Activated B cell treated with CpG ODN at 0.5 μM for 24 hours (primary cell): ENCODE results near the gene MFAP1. TPM values are rescaled to one million over a fixed set of nuclear protein-coding genes. Genes with fewer than 3 reads are reported as not detected.
A peak's percentile ranks its signal among the peaks of the same experiment; 100 is the strongest.

Experiments
- ATAC-seq: fragments of 200-7000 bp; cut with Tn5 transposase; one replicate; pipeline ENCODE4 v1.10.0; 2021; ENCODE audit warnings: low read depth, mild to moderate bottlenecking, moderate library complexity
- CTCF ChIA-PET: fragments of 350-600 bp; sonication (Branson Sonifier 250); formaldehyde crosslinking; loops from one replicate; lab custom pipeline; 2021; ENCODE audit warnings: antibody characterized with exemption; lab: Charles Lee
- POLR2A ChIA-PET: fragments of 350-600 bp; sonication (Branson Sonifier 250); formaldehyde crosslinking; loops from one replicate; lab custom pipeline; 2021; ENCODE audit warnings: antibody characterized with exemption; lab: Charles Lee
- DNase-seq: peaks from one replicate; pipeline ENCODE4 v3.0.0; 2022
- H3K27ac Mint-ChIP-seq: one replicate; pipeline ENCODE4 v1.8.0; 2020; ENCODE audit warnings: mixed read lengths
- H3K27me3 Mint-ChIP-seq: one replicate; pipeline ENCODE4 v1.8.0; 2021; ENCODE audit warnings: mixed read lengths
- H3K36me3 Mint-ChIP-seq: one replicate; pipeline ENCODE4 v1.8.0; 2021; ENCODE audit warnings: low read depth, mixed read lengths
- H3K4me1 Mint-ChIP-seq: one replicate; pipeline ENCODE4 v1.8.0; 2021; ENCODE audit warnings: mixed read lengths
- H3K4me3 Mint-ChIP-seq: one replicate; pipeline ENCODE4 v1.8.0; 2020; ENCODE audit warnings: mild to moderate bottlenecking, mixed read lengths
- H3K9me3 Mint-ChIP-seq: one replicate; pipeline ENCODE4 v1.8.0; 2020; ENCODE audit warnings: mixed read lengths
- intact Hi-C: fragments of 100-400 bp; cut with micrococcal nuclease; formaldehyde crosslinking; loops from one replicate; pipeline ENCODE4 v1.15.1; 2024
- total RNA-seq: library from RNA; stranded (reverse); gene quantifications from 2 replicates; pipeline ENCODE4 v1.2.3, GENCODE V29; 2022
- TF ChIP-seq, protein P1 (sequence below): fragments of 200-600 bp; IDR thresholded peaks from one replicate; pipeline ENCODE4 v1.8.0; 2022; ENCODE audit warnings: antibody characterized with exemption, mild to moderate bottlenecking

Gene MFAP1
- total RNA-seq, 1 donor from 2014 or later = 26.1 TPM

DNA sequence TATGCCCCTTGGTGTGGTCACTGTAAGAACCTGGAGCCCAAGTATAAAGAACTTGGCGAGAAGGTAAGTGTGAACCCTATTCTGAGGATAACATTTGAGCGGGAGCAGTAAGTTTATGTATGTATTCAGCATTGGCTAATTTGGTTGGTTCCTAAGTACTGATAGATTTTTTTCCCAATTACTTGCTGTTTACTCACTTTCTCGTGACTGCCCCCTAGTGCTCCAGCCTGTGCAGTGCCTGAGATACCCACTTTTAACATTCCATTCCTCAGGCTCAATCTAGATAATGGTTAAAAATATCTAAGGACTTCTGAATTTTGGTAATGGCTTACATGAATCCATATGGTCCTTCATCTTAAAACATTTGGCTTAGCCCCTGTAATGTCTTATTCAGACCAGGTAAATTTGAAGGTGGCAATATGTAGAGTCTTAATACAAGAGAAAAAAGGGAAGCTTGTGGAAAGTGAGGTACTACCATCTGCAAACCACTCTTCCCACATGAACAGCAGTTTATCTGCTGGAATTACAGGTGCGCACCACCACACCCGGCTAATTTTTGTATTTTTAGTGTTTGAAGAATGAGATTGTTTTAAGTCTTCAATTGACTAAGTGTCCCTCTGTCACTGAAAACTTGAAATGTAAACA, 54.8 kb downstream of the MFAP1 start:
- Mint-ChIP-seq H3K27me3 (no peaks in the 10 kb centered on the region), H3K27ac (peak overlapping the region; percentile 6), H3K4me3 (no peak overlapping the region), H3K4me1 (peaks cover 21% of the 10 kb centered on the region), H3K36me3 (peaks cover 92% of the 10 kb centered on the region), H3K9me3 (no peaks in the 10 kb centered on the region)
- DNase-seq (no peak), ATAC-seq (peak; percentile 85)
- TF ChIP-seq, protein P1, sequence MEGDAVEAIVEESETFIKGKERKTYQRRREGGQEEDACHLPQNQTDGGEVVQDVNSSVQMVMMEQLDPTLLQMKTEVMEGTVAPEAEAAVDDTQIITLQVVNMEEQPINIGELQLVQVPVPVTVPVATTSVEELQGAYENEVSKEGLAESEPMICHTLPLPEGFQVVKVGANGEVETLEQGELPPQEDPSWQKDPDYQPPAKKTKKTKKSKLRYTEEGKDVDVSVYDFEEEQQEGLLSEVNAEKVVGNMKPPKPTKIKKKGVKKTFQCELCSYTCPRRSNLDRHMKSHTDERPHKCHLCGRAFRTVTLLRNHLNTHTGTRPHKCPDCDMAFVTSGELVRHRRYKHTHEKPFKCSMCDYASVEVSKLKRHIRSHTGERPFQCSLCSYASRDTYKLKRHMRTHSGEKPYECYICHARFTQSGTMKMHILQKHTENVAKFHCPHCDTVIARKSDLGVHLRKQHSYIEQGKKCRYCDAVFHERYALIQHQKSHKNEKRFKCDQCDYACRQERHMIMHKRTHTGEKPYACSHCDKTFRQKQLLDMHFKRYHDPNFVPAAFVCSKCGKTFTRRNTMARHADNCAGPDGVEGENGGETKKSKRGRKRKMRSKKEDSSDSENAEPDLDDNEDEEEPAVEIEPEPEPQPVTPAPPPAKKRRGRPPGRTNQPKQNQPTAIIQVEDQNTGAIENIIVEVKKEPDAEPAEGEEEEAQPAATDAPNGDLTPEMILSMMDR = peak; percentile 75
- ChIA-PET CTCF (interaction anchor here (0.8 to 2.3 kb wide), 8 partner anchors 14 to 55 kb away, joined by 3 to 12 read pairs (median 4); partner anchors contain the start of genes MFAP1 and SERF2), POLR2A (interaction anchor here (0.6 to 10.1 kb wide), 8 partner anchors 15 to 448 kb away, joined by 3 to 509 read pairs (median 4); partner anchors contain the start of genes HYPK, SERF2, SERINC4 and TP53BP1)
- intact Hi-C loops = no loop called here

- Mint-ChIP-seq H3K36me3 (peaks cover 80% of the 10 kb centered on the region), H3K27ac (no peak overlapping the region), H3K9me3 (no peaks in the 10 kb centered on the region), H3K4me3 (no peak overlapping the region), H3K27me3 (no peaks in the 10 kb centered on the region), H3K4me1 (no peaks in the 10 kb centered on the region)
- ChIA-PET POLR2A (interaction anchor here (1.2 to 1.5 kb wide), 2 partner anchors 11 to 19 kb away, joined by 3 read pairs; no protein-coding TSS in a partner anchor), CTCF (no interaction called here)
- TF ChIP-seq, protein P1 = no peak
- ATAC-seq (no peak), DNase-seq (no peak)
- intact Hi-C loops = no loop called here
Measured at GRCh38 chr15:43763819-43764446, 60.6 kb downstream of the MFAP1 start.

DNA sequence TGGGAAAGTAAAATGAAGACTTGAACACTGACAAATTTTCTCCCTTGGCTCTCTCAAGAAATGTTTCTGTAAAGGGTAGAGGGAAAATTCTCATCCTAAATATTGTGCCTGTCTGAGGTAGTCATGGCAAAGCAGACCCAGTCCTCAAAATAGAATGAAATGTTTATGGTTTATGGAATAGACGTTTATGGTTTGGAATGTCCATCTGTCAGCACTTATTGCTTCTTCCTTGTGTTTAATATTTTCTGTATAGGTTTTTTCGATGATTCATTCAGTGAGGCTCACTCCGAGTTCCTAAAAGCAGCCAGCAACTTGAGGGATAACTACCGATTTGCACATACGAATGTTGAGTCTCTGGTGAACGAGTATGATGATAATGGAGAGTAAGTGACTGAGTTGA, 61.7 kb downstream of the MFAP1 start:
- intact Hi-C loops = no loop called here
- H3K27ac Mint-ChIP-seq = no peak overlapping the region
- no peaks in the 10 kb centered on the region for H3K27me3 Mint-ChIP-seq
- TF ChIP-seq, protein P1 = no peak
- H3K36me3 Mint-ChIP-seq = peaks cover 77% of the 10 kb centered on the region
- ATAC-seq = no peak
- no peaks in the 10 kb centered on the region for H3K9me3 Mint-ChIP-seq
- ChIA-PET POLR2A (no interaction called here), CTCF (interaction anchor here (0.6 kb wide), 1 partner anchor 937 kb away, joined by 3 read pairs; no protein-coding TSS in a partner anchor)
- H3K4me1 Mint-ChIP-seq = no peaks in the 10 kb centered on the region
- DNase-seq = no peak
- no peak overlapping the region for H3K4me3 Mint-ChIP-seq

Other genes starting within 250 kb of the MFAP1 start
- 61.7 and 71.0 TPM in 2 replicates for gene PPIP5K1, start 234.5 kb downstream of the MFAP1 start, total RNA-seq
- gene CKMT1B, start 230.7 kb downstream of the MFAP1 start, total RNA-seq = not detected in 2 replicates
- gene STRC, start 205.9 kb downstream of the MFAP1 start, total RNA-seq = 0.42 and 0.49 TPM in 2 replicates
- 12.9 and 13.8 TPM in 2 replicates for gene CATSPER2, start 175.8 kb downstream of the MFAP1 start, total RNA-seq
- gene CKMT1A, start 130.8 kb downstream of the MFAP1 start, total RNA-seq = not detected in 2 replicates
- 179 and 194 TPM in 2 replicates for gene PDIA3, start 78.3 kb downstream of the MFAP1 start, total RNA-seq
- 95.5 and 108 TPM in 2 replicates for gene ELL3, start 47.7 kb downstream of the MFAP1 start, total RNA-seq
- 601 and 656 TPM in 2 replicates for gene SERF2, start 32.4 kb downstream of the MFAP1 start, total RNA-seq
- 0.11 and 0.20 TPM in 2 replicates for gene SERINC4, start 24.5 kb downstream of the MFAP1 start, total RNA-seq
- gene HYPK, start 24.1 kb downstream of the MFAP1 start, total RNA-seq = 19.2 and 19.7 TPM in 2 replicates
- gene WDR76, start 2.3 kb upstream of the MFAP1 start, total RNA-seq = 12.0 and 15.1 TPM in 2 replicates